ENCODE measurements around the gene GUCY1B1. TPM values are rescaled to one million over a fixed set of nuclear protein-coding genes. Genes with fewer than 3 reads are reported as not detected.

Gene GUCY1B1
- total RNA-seq, 1 donor from 2014 or later, result 18.1 TPM

DNA sequence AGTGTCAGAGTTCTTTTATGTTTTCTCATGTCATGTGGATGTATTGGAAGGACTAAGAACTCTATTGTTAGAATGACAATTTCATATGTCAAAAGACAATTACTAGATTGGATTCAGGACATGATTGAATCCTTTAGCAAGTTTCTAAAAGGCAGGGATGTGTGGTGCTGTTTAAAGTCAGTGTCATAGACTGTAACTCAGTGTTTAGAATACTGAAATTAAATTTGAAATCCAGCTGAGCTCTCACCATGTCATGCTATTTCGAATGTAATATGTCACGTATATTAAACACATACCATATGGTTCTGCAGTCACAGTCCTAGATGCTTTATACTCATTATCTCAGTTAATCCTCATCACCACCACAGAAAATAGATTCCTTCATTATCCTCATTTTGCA lies 7.8 kb downstream of the GUCY1B1 start:
- Histone ChIP-seq H3K4me1 (no peaks in the 10 kb centered on the region), H3K27ac (no peak overlapping the region), H3K9me3 (no peaks in the 10 kb centered on the region), H3K27me3 (ENCODE audit: low read depth) (no peaks in the 10 kb centered on the region), H3K4me3 (no peak overlapping the region), H3K36me3 (no peaks in the 10 kb centered on the region)
- TF ChIP-seq, protein P1, sequence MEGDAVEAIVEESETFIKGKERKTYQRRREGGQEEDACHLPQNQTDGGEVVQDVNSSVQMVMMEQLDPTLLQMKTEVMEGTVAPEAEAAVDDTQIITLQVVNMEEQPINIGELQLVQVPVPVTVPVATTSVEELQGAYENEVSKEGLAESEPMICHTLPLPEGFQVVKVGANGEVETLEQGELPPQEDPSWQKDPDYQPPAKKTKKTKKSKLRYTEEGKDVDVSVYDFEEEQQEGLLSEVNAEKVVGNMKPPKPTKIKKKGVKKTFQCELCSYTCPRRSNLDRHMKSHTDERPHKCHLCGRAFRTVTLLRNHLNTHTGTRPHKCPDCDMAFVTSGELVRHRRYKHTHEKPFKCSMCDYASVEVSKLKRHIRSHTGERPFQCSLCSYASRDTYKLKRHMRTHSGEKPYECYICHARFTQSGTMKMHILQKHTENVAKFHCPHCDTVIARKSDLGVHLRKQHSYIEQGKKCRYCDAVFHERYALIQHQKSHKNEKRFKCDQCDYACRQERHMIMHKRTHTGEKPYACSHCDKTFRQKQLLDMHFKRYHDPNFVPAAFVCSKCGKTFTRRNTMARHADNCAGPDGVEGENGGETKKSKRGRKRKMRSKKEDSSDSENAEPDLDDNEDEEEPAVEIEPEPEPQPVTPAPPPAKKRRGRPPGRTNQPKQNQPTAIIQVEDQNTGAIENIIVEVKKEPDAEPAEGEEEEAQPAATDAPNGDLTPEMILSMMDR (IDR thresholded peaks at IDR 0.05), result no peak
- intact Hi-C loops (cut with DNase I), result no loop called here
- no peak for ATAC-seq
- no peak for DNase-seq

DNA sequence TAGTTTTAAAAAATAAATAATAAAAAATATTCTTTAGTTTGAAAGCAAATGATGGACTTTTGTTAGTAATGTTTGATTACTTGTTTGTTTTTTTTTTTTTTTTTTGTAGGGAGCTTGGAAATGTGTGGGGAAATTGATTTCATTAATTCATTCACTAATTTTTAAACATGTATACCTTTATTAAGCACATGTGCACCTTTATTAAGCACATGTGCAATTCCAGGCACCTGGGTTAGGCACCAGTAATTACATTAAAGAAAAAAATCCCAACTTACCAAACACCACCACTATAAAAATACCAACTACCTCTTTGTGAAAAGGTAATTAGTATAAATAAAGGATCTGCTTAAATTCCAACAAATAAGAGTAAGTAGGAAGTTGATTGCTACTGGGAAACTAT lies 9.5 kb downstream of the GUCY1B1 start:
- intact Hi-C loops (cut with DNase I), result no loop called here

DNA sequence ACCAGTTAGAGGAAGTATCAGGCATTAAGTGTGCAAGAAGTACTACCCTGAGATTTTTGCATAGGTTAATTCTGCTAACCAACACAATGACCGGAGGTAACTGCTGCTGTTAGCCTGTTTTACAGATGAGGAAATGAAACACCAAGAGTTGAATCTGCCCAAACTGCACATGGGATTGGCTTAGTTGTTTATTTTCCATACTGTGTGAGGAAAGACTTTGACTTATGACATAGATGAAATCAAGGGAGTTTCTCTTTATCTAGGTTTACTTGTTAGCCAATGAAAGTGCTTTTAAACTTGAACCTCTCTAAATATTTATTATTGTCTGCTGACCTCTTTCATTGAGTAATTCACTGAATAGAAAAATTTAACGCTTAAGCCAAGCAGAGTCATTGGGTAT lies 10.3 kb downstream of the GUCY1B1 start:
- TF ChIP-seq, protein P1 (IDR thresholded peaks at IDR 0.05), result no peak
- Histone ChIP-seq H3K9me3 (no peaks in the 10 kb centered on the region), H3K4me1 (peaks cover 2% of the 10 kb centered on the region), H3K27me3 (ENCODE audit: low read depth) (no peaks in the 10 kb centered on the region), H3K36me3 (no peaks in the 10 kb centered on the region), H3K27ac (no peak overlapping the region), H3K4me3 (no peak overlapping the region)
- intact Hi-C loops (cut with DNase I), result no loop called here
- no peak for ATAC-seq
- DNase-seq, result no peak

More for the DNA sequence above, 9.5 kb downstream of the GUCY1B1 start:
- no peak overlapping the region for H3K4me3 ChIP-seq
- H3K4me1 ChIP-seq, result no peaks in the 10 kb centered on the region
- TF ChIP-seq, protein P1 (IDR thresholded peaks at IDR 0.05), result no peak
- no peaks in the 10 kb centered on the region for H3K36me3 ChIP-seq
- DNase-seq, result no peak
- no peaks in the 10 kb centered on the region for H3K27me3 ChIP-seq (ENCODE audit: low read depth)
- H3K27ac ChIP-seq, result no peak overlapping the region
- ATAC-seq, result no peak
- H3K9me3 ChIP-seq, result no peaks in the 10 kb centered on the region

DNA sequence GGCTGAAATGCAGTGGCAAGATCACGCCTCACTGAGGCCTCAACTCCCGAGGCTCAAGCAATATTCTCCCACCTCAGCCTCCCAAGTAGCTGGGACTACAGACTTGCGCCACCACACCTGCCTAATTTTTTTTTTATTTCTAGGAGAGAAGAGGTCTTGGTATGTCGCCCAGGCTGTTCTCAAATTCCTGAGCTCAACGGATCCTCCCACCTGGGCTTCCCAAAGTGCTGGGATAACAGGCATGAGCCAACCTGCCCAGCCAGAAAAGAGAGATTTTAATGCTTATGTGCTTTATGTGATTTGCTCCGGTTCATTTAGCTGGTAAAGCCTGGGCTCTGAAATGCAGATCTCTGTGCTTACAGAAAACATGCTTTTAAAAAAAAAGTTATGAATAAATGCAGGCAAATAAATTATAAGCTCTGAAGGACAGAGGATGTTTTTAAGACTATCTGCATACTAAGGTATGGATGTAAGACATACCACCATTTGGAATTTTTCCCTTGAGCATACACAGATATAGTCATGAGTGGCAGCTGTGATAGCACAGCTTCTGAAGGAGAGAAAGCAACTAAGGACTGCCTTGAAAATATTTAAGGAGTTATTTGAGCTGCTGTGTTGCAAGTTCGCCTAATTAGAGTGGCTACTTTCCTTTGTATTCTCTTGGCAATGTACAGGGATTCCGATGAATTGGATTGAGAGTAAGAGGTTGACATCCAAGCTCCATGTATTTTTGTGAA lies 13.8 kb downstream of the GUCY1B1 start:
- no peaks in the 10 kb centered on the region for H3K9me3 ChIP-seq
- no peak overlapping the region for H3K4me3 ChIP-seq
- ATAC-seq (no peak), DNase-seq (no peak)
- intact Hi-C loops (cut with DNase I), result no loop called here
- H3K36me3 ChIP-seq, result no peaks in the 10 kb centered on the region
- peaks cover 9% of the 10 kb centered on the region for H3K4me1 ChIP-seq
- H3K27ac ChIP-seq, result no peak overlapping the region
- TF ChIP-seq, protein P1 (IDR thresholded peaks at IDR 0.05), result no peak
- H3K27me3 ChIP-seq (ENCODE audit: low read depth), result no peaks in the 10 kb centered on the region

DNA sequence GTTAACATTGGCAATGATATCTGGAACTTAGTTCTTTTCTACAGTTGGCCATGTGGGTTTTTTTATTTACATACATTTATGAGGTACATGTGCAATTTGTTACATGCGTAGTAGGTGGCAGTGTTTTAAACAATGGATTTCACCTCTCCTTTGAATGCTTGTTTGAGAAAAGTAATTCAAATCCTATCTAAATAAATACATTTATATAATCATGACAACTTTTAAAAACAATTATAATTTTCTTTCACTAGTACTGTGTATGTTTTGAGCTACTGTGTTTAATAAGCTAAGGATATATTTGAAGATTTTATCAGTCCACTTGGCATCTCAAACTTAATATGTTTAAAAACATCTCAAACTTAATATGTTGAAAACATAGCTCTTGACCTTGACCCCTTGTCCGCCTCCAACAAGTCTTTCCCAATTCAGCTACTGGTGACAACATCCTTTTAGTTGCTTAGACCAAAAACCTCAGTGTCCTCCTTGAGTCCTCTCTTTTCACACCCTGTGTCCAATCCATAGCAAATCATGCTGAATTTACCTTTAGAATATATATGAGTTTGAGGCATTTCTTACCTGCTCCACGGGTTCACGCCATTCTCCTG lies 14.5 kb downstream of the GUCY1B1 start:
- TF ChIP-seq, protein P1 (IDR thresholded peaks at IDR 0.05), result no peak
- intact Hi-C loops (cut with DNase I), result no loop called here
- Histone ChIP-seq H3K36me3 (no peaks in the 10 kb centered on the region), H3K27me3 (ENCODE audit: low read depth) (no peaks in the 10 kb centered on the region), H3K4me3 (no peak overlapping the region), H3K27ac (no peak overlapping the region), H3K4me1 (peaks cover 9% of the 10 kb centered on the region), H3K9me3 (no peaks in the 10 kb centered on the region)
- no peak for DNase-seq
- ATAC-seq, result no peak
